DOHH2 (cell line): ENCODE data around the gene NYNRIN.

Experiments
- H3F3A ChIP-seq: fragments of 200-600 bp; sonication (generic), shearing (Covaris generic); 2 replicates; pipeline ENCODE4 v1.6.0; 2016; ENCODE audit warnings: antibody characterized with exemption, mild to moderate bottlenecking; ENCODE audit not compliant: control insufficient read depth, insufficient read depth
- H3K27ac ChIP-seq: fragments of 200-600 bp; sonication (generic); 2 replicates; pipeline ENCODE4 v1.5.1; 2014; ENCODE audit warnings: low read depth, mild to moderate bottlenecking, low read length, moderate library complexity
- H3K27me3 ChIP-seq: fragments of 200-600 bp; sonication (generic); 2 replicates; pipeline ENCODE4 v1.6.1; 2014; ENCODE audit warnings: mild to moderate bottlenecking, low read length, mixed read lengths; ENCODE audit not compliant: control insufficient read depth
- H3K36me3 ChIP-seq: fragments of 200-600 bp; sonication (generic); 2 replicates; pipeline ENCODE4 v1.6.1; 2014; ENCODE audit warnings: mild to moderate bottlenecking, low read length, moderate library complexity, mixed read lengths; ENCODE audit not compliant: control insufficient read depth
- H3K4me1 ChIP-seq: fragments of 200-600 bp; sonication (generic); 2 replicates; pipeline ENCODE4 v1.6.1; 2014; ENCODE audit warnings: mild to moderate bottlenecking, low read length, mixed read lengths; ENCODE audit not compliant: control insufficient read depth
- H3K4me2 ChIP-seq: fragments of 200-600 bp; sonication (generic); 2 replicates; pipeline ENCODE4 v1.6.0; 2014; ENCODE audit warnings: mild to moderate bottlenecking, low read length, moderate library complexity
- H3K4me3 ChIP-seq: fragments of 200-600 bp; sonication (generic); 2 replicates; pipeline ENCODE4 v1.5.1; 2014; ENCODE audit warnings: mild to moderate bottlenecking, low read length, mixed read lengths
- H3K79me2 ChIP-seq: fragments of 200-600 bp; sonication (generic); 2 replicates; pipeline ENCODE4 v1.6.1; 2014; ENCODE audit warnings: mild to moderate bottlenecking, low read length, mixed read lengths; ENCODE audit not compliant: control insufficient read depth
- H3K9me2 ChIP-seq: fragments of 200-600 bp; sonication (generic); replicated peaks from 2 replicates; pipeline ENCODE4 v1.6.1; 2014; ENCODE audit warnings: mild to moderate bottlenecking, low read length, mixed read lengths; ENCODE audit not compliant: control insufficient read depth
- H3K9me3 ChIP-seq: fragments of 200-600 bp; sonication (generic); 2 replicates; pipeline ENCODE4 v1.6.1; 2014; ENCODE audit warnings: antibody characterized with exemption, low read length, mixed read lengths; ENCODE audit not compliant: control insufficient read depth, insufficient read depth
- H4K20me1 ChIP-seq: fragments of 200-600 bp; sonication (generic); 2 replicates; pipeline ENCODE4 v1.6.0; 2014; ENCODE audit warnings: low read depth, mild to moderate bottlenecking, antibody characterized with exemption, low read length, moderate library complexity; ENCODE audit not compliant: control insufficient read depth, insufficient read depth
- CTCF ChIP-seq: fragments of 200-600 bp; sonication (generic); IDR thresholded peaks from one replicate; pipeline ENCODE4 v1.5.1; 2014; ENCODE audit warnings: antibody characterized with exemption, mild to moderate bottlenecking, low read depth, low read length; ENCODE audit not compliant: poor library complexity, severe bottlenecking
- EZH2phosphoT487 ChIP-seq: fragments of 200-600 bp; sonication (generic); IDR thresholded peaks from 2 replicates; pipeline ENCODE4 v1.6.1; 2017; ENCODE audit warnings: borderline replicate concordance, mild to moderate bottlenecking, antibody characterized with exemption, low read length, moderate library complexity, mixed read lengths

Gene NYNRIN

DNA sequence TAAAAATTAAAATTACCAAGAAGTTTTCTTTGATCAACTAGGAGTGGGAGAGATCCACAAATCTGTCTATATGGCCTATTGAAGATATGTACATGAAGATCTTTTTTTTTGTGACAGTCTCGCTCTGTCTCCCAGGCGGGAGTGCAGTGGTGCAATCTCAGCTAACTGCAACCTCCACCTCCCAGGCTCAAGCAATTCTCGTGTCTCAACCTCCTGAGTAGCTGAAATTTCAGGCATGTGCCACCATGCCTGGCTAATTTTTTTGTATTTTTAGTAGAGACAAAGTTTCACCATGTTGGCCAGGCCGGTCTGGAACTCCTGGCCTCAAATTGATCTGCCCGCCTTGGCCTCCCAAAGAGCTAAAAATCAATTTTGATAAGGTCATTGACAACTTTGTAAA, 35.4 kb upstream of the NYNRIN start:
- H3F3A ChIP-seq: 0 out of 2 replicates have a peak, but pooled peaks cover 6% of the 10 kb centered on the region
- no peak overlapping the region for H3K4me3 ChIP-seq
- no peaks in the 10 kb centered on the region for H3K9me3 ChIP-seq
- peaks cover 21% of the 10 kb centered on the region for H3K4me1 ChIP-seq
- peaks cover 4% of the 10 kb centered on the region for H3K79me2 ChIP-seq
- no peaks in the 10 kb centered on the region for H3K9me2 ChIP-seq
- peaks cover 2% of the 10 kb centered on the region; the same call in 1 of the 2 replicates for H3K36me3 ChIP-seq
- H4K20me1 ChIP-seq: no peaks in the 10 kb centered on the region
- no peak overlapping the region for H3K27ac ChIP-seq
- H3K27me3 ChIP-seq: no peaks in the 10 kb centered on the region
- H3K4me2 ChIP-seq: no peak overlapping the region
- TF ChIP-seq CTCF (no peak), EZH2phosphoT487 (no peak)

DNA sequence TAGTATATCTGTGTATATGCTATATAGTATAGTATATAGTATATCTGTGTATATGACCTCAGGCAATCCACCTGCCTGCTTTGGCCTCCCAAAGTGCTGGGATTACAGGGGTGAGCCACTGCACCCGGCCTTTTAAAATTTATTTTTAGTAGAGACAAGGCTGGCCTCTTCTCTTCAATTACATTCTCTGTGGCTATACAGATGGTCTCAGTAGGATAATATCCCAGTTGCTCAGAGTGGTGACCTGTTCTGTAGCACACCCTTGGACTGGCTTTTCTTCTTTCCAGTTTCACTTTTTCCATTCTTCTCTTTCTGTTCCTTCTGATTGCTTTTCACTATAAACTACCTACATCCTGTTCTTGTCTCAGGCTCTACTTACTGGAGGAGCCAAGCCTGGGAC, 34.0 kb upstream of the NYNRIN start:
- Histone ChIP-seq H3K4me3 (peak overlapping the region; percentile 88; the same call in 1 of the 2 replicates), H3K27me3 (no peaks in the 10 kb centered on the region), H3K4me1 (peaks cover 30% of the 10 kb centered on the region), H3K9me2 (no peaks in the 10 kb centered on the region), H3K27ac (no peak overlapping the region), H4K20me1 (no peaks in the 10 kb centered on the region), H3K9me3 (no peaks in the 10 kb centered on the region), H3K79me2 (peaks cover 14% of the 10 kb centered on the region), H3F3A (0 out of 2 replicates have a peak, but pooled peaks cover 6% of the 10 kb centered on the region), H3K4me2 (peak overlapping the region; percentile 87), H3K36me3 (peaks cover 2% of the 10 kb centered on the region)
- TF ChIP-seq EZH2phosphoT487: no peak
- no peak for TF ChIP-seq CTCF

GRCh38 chr14:24365600-24366412, 33.0 kb upstream of the NYNRIN start:
- Histone ChIP-seq H3K79me2 (peaks cover 14% of the 10 kb centered on the region), H3K4me3 (peak overlapping the region; percentile 88), H3F3A (0 out of 2 replicates have a peak, but pooled peaks cover 6% of the 10 kb centered on the region), H4K20me1 (no peaks in the 10 kb centered on the region), H3K4me1 (peaks cover 40% of the 10 kb centered on the region), H3K36me3 (peaks cover 10% of the 10 kb centered on the region), H3K9me2 (no peaks in the 10 kb centered on the region), H3K4me2 (peak overlapping the region; percentile 87), H3K9me3 (no peaks in the 10 kb centered on the region), H3K27me3 (no peaks in the 10 kb centered on the region), H3K27ac (peak overlapping the region; percentile 90)
- TF ChIP-seq CTCF: peak; percentile 96
- TF ChIP-seq EZH2phosphoT487: no peak
